PC-9 (cell line): ENCODE measurements around the gene RCSD1. TPM values are rescaled to one million over a fixed set of nuclear protein-coding genes. Genes with fewer than 3 reads are reported as not detected.

Experiments used
- BruUV-seq: library from RNA; stranded (reverse); fragments of 400-500 nt; replicated peaks from 2 replicates; lab custom pipeline; 2021; lab: Mats Ljungman, UMichigan
- CTCF ChIA-PET: fragments of 300-600 bp; sonication (Branson Sonifier 250); formaldehyde crosslinking; loops from one replicate; lab custom pipeline; 2022; ENCODE audit warnings: antibody characterized with exemption; lab: Charles Lee
- POLR2A ChIA-PET: fragments of 300-600 bp; sonication (Branson Sonifier 250); formaldehyde crosslinking; loops from one replicate; lab custom pipeline; 2022; ENCODE audit warnings: antibody characterized with exemption; ENCODE audit not compliant: unreplicated experiment; lab: Charles Lee
- DNase-seq, 2 experiments: peaks; one replicate each; pipeline versions ENCODE4 v3.0.0 to v3.0.0-alpha.2; 2015 to 2022; ENCODE audit warnings: mixed read lengths in 1 of 2
- H2AFZ ChIP-seq: fragments of 200-600 bp; sonication (generic); 2 replicates; pipeline ENCODE4 v1.8.1; 2017; ENCODE audit warnings: antibody characterized with exemption
- H3F3A ChIP-seq: fragments of 200-600 bp; sonication (generic); 2 replicates; pipeline ENCODE4 v1.8.1; 2017; ENCODE audit warnings: antibody characterized with exemption, mild to moderate bottlenecking, low read depth; ENCODE audit not compliant: insufficient read depth
- H3K27ac ChIP-seq: fragments of 200-600 bp; sonication (generic); 2 replicates; pipeline ENCODE4 v1.6.1; 2016; ENCODE audit warnings: mixed run types
- H3K27me3 ChIP-seq: fragments of 200-600 bp; sonication (generic); 2 replicates; pipeline ENCODE4 v1.6.1; 2016; ENCODE audit warnings: low read depth, mixed run types; ENCODE audit not compliant: insufficient read depth
- H3K36me3 ChIP-seq: fragments of 200-600 bp; sonication (generic); 2 replicates; pipeline ENCODE4 v1.6.1; 2016; ENCODE audit warnings: low read depth, mixed run types
- H3K4me1 ChIP-seq: fragments of 200-600 bp; sonication (generic); replicated peaks from 2 replicates; pipeline ENCODE4 v1.6.1; 2016; ENCODE audit warnings: mixed run types; ENCODE audit not compliant: insufficient read depth
- H3K4me2 ChIP-seq: fragments of 200-600 bp; sonication (generic); 2 replicates; pipeline ENCODE4 v1.6.1; 2017; ENCODE audit warnings: mixed run types
- H3K4me3 ChIP-seq: fragments of 200-600 bp; sonication (generic); 2 replicates; pipeline ENCODE4 v1.6.1; 2016; ENCODE audit warnings: mixed run types
- H3K79me2 ChIP-seq: fragments of 200-600 bp; sonication (generic); 2 replicates; pipeline ENCODE4 v1.6.1; 2017; ENCODE audit warnings: low read depth, mixed run types
- H3K9me2 ChIP-seq: fragments of 200-600 bp; sonication (generic); 2 replicates; pipeline ENCODE4 v1.8.1; 2017; ENCODE audit warnings: mild to moderate bottlenecking; ENCODE audit not compliant: insufficient read depth
- H3K9me3 ChIP-seq: fragments of 200-600 bp; sonication (generic); 2 replicates; pipeline ENCODE4 v1.8.1; 2016; ENCODE audit warnings: low read depth; ENCODE audit not compliant: insufficient read depth
- H4K20me1 ChIP-seq: fragments of 200-600 bp; sonication (generic); 2 replicates; pipeline ENCODE4 v1.8.1; 2017; ENCODE audit not compliant: insufficient read depth
- EZH2 ChIP-seq: fragments of 200-600 bp; sonication (generic); IDR thresholded peaks from 2 replicates; pipeline ENCODE4 v1.8.0; 2017; ENCODE audit warnings: antibody characterized with exemption, low read depth
- intact Hi-C: fragments of 100-400 bp; cut with micrococcal nuclease; formaldehyde crosslinking; loops from one replicate; pipeline ENCODE4 v1.10.0; 2022; ENCODE audit not compliant: unreplicated experiment
- total RNA-seq: library from RNA; stranded (reverse); gene quantifications from 2 replicates; pipeline ENCODE4 v1.2.3, GENCODE V29; 2021
- TF ChIP-seq, protein P1 (sequence below): fragments of 200-600 bp; sonication (generic); conservative IDR thresholded peaks from 2 replicates; pipeline ENCODE4 v1.6.1; 2017; ENCODE audit warnings: mixed run types, antibody characterized with exemption, mild to moderate bottlenecking, moderate library complexity

Gene RCSD1
- total RNA-seq, 1 experiment from 2014 or later, result not detected

DNA sequence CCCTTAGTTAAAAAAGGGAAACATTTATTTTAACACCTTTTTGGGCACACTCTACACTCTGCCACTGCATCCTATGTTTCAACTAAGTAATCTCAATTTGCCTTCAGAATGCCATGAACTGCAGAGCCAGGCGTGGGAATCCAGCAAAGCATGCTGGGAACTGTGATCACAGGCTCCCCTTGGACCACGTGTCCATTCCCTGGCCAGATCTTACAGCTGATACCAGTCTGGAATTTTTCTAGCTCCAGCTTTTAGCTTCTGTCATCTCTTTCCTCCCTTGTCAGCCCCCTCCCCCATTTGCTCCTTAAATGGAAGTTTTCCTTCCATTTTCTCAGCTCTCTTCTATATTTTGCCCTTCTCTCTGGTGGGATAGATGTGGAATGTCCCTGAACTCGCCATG, 29.4 kb downstream of the RCSD1 start:
- no peak for DNase-seq
- no peaks in the 10 kb centered on the region for H3K9me2 ChIP-seq

DNA sequence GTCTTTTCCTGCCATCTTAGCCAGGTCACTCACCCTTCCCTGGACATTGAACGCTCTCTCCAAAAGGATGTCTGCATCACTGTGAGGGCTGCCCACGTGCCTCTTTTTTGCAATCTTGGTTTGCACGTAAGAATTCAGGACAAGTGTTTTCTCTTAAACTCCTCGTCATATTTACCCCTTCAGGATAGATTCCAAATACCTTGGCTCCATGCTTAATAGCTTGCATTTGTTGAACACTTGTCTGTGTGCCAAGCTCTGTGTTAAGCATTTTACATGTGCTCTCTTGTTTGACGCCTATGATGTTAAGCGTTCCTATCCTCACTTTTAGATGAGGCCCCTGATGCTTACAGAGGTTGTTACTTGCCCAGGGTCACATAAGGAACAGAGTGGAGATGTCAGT, 29.8 kb downstream of the RCSD1 start:
- CTCF ChIA-PET, result no interaction called here
- BruUV-seq, result no TSS peak

More for the DNA sequence above, 29.4 kb downstream of the RCSD1 start:
- Histone ChIP-seq H3K27ac (no peak overlapping the region), H3K36me3 (no peaks in the 10 kb centered on the region), H3K4me3 (no peak overlapping the region), H3K4me2 (no peak overlapping the region), H3K4me1 (peaks cover 19% of the 10 kb centered on the region; the same call in 1 of the 2 replicates), H3F3A (no peaks in the 10 kb centered on the region; the same call in 1 of the 2 replicates), H3K9me3 (no peaks in the 10 kb centered on the region), H3K79me2 (no peaks in the 10 kb centered on the region), H2AFZ (no peak overlapping the region), H4K20me1 (no peaks in the 10 kb centered on the region), H3K27me3 (peaks cover 3% of the 10 kb centered on the region; the same call in 1 of the 2 replicates)
- ChIA-PET CTCF (no interaction called here), POLR2A (no interaction called here)
- no TSS peak for BruUV-seq
- intact Hi-C loops, result no loop called here
- TF ChIP-seq EZH2, result no peak
- TF ChIP-seq, protein P1, sequence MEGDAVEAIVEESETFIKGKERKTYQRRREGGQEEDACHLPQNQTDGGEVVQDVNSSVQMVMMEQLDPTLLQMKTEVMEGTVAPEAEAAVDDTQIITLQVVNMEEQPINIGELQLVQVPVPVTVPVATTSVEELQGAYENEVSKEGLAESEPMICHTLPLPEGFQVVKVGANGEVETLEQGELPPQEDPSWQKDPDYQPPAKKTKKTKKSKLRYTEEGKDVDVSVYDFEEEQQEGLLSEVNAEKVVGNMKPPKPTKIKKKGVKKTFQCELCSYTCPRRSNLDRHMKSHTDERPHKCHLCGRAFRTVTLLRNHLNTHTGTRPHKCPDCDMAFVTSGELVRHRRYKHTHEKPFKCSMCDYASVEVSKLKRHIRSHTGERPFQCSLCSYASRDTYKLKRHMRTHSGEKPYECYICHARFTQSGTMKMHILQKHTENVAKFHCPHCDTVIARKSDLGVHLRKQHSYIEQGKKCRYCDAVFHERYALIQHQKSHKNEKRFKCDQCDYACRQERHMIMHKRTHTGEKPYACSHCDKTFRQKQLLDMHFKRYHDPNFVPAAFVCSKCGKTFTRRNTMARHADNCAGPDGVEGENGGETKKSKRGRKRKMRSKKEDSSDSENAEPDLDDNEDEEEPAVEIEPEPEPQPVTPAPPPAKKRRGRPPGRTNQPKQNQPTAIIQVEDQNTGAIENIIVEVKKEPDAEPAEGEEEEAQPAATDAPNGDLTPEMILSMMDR, result no peak

DNA sequence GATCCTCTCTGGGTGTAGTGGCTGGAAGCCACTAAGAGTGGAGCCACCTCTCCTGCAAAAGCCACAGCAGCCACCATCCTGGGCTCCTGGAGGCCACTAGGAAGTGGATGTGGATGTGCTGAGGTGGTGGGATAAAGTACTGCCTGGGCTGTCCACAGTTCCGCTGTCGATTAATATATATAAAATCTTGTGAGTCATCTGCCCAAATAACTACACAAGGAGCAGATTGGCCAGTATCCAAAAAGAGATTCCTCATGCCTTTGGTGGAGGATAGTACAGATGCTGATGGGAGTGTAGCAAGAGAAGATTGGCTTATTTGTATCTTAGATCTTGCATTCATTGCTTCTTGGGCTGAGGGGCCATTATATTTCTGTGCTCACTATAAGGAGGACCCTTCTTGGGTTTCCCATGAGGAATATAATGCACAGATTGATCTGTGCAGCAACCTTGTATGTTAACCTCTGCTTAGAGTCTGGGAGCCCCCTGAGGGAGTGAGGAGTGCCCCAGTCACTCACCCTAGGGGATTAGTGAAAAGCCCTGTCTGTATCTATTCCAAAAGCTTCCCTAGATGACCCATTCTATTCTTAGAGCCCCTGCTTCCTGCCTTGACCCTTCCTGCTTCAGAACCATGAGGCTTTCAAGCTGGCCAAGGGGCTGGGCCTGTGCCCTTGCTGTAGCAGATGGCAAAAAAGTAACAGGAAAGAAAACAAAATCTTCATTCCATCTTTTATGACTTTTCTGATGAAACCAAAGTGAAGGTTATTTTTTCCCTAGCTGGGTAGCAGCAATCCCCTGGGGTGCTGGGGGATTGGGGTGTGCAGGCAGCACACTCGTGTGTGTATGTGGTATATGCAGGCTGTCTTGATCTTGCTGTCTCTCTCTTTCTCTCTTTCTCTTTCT, 31.7 kb downstream of the RCSD1 start:
- H3K27me3 ChIP-seq, result no peaks in the 10 kb centered on the region
- ChIA-PET POLR2A (no interaction called here), CTCF (no interaction called here)
- no peaks in the 10 kb centered on the region for H3K36me3 ChIP-seq
- no peaks in the 10 kb centered on the region for H3K9me2 ChIP-seq
- H4K20me1 ChIP-seq, result no peaks in the 10 kb centered on the region
- no peaks in the 10 kb centered on the region for H3K79me2 ChIP-seq
- TF ChIP-seq EZH2, result no peak
- TF ChIP-seq, protein P1, result no peak
- H3K4me3 ChIP-seq, result no peak overlapping the region
- H3K4me1 ChIP-seq, result peaks cover 19% of the 10 kb centered on the region; the same call in 1 of the 2 replicates
- DNase-seq, result peak in 1 of 2 experiments; percentile 64
- no peaks in the 10 kb centered on the region for H3K9me3 ChIP-seq
- H2AFZ ChIP-seq, result no peak overlapping the region
- H3K4me2 ChIP-seq, result no peak overlapping the region
- H3K27ac ChIP-seq, result no peak overlapping the region
- intact Hi-C loops, result loop anchor here (10.0 kb wide), 1 partner anchor 97 kb away; no protein-coding TSS in a partner anchor
- no TSS peak for BruUV-seq
- no peaks in the 10 kb centered on the region; the same call in 1 of the 2 replicates for H3F3A ChIP-seq

More for the DNA sequence above, 29.8 kb downstream of the RCSD1 start:
- no peak for TF ChIP-seq EZH2
- TF ChIP-seq, protein P1, result no peak
- Histone ChIP-seq H3K27ac (no peak overlapping the region), H3F3A (no peaks in the 10 kb centered on the region; the same call in 1 of the 2 replicates), H3K4me2 (no peak overlapping the region), H4K20me1 (no peaks in the 10 kb centered on the region), H3K27me3 (peaks cover 3% of the 10 kb centered on the region; the same call in 1 of the 2 replicates), H2AFZ (no peak overlapping the region), H3K9me2 (no peaks in the 10 kb centered on the region), H3K4me1 (peaks cover 19% of the 10 kb centered on the region; the same call in 1 of the 2 replicates), H3K4me3 (no peak overlapping the region), H3K36me3 (no peaks in the 10 kb centered on the region), H3K79me2 (no peaks in the 10 kb centered on the region), H3K9me3 (no peaks in the 10 kb centered on the region)
- intact Hi-C loops, result loop anchor here (10.0 kb wide), 1 partner anchor 95 kb away; no protein-coding TSS in a partner anchor
- POLR2A ChIA-PET, result no interaction called here
- no peak for DNase-seq
